ENCODE data around the gene KCNH2.

KCNH2 gene

DNA sequence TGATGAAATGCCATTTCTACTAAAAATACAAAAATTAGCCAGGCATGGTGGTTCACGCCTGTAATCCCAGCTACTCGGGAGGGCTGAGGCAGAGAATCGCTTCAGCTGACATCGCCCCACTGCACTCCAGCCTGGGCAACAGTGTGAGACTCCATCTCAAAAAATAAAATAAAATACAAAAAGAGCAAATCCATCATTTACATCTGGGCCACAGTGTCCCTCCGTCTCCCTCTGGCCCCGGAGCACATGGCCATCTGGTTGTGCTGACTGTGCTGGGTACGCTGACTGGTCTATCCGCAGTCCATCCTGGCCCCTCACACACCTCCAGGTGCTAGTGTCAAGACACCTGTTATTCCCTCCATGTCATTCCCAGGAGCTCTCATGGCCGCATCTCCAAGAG, 42.1 kb downstream of the KCNH2 start:
- H3K9me3 ChIP-seq (ENCODE audit: insufficient read depth, low read depth, low read length): no peaks in the 10 kb centered on the region
- 95% methylated on average over 9 of the region's 9 CpGs for WGBS
- H3K36me3 ChIP-seq (ENCODE audit: insufficient read depth, low read length): no peaks in the 10 kb centered on the region
- no peaks in the 10 kb centered on the region for H3K4me1 ChIP-seq (ENCODE audit: insufficient read depth, low read length)
- H3K4me3 ChIP-seq (ENCODE audit: low read length): no peak overlapping the region
- H3K27ac ChIP-seq (ENCODE audit: low read depth, low read length): no peak overlapping the region
- H3K27me3 ChIP-seq (ENCODE audit: insufficient read depth, low read length): no peaks in the 10 kb centered on the region
- H3K9ac ChIP-seq (ENCODE audit: low read depth, low read length): no peak overlapping the region

DNA sequence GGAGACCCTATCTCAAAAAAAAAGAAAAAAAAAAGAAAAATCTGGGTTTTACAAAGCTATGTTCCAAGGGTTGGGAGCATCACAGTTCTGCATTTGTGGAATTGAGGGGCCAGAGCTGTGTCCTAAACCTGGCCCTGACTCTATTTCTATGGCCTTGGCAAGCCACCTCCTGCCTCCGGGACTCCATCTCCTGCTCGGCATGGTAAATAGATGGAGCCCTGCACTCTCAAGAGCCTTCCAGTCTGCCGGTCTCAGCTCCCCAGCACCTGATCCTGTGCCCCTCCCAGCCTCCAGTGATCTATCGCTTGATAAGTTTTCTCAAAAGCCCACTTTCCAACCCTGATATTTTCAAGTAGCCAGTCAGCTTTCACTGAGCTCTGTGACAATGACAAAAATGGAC, 43.0 kb downstream of the KCNH2 start:
- Histone ChIP-seq H3K27me3 (ENCODE audit: insufficient read depth, low read length) (no peaks in the 10 kb centered on the region), H3K4me3 (ENCODE audit: low read length) (no peak overlapping the region), H3K36me3 (ENCODE audit: insufficient read depth, low read length) (no peaks in the 10 kb centered on the region), H3K4me1 (ENCODE audit: insufficient read depth, low read length) (no peaks in the 10 kb centered on the region), H3K9me3 (ENCODE audit: insufficient read depth, low read depth, low read length) (no peaks in the 10 kb centered on the region), H3K27ac (ENCODE audit: low read depth, low read length) (no peak overlapping the region), H3K9ac (ENCODE audit: low read depth, low read length) (no peak overlapping the region)
- WGBS: 88% methylated on average over 4 of the region's 4 CpGs

DNA sequence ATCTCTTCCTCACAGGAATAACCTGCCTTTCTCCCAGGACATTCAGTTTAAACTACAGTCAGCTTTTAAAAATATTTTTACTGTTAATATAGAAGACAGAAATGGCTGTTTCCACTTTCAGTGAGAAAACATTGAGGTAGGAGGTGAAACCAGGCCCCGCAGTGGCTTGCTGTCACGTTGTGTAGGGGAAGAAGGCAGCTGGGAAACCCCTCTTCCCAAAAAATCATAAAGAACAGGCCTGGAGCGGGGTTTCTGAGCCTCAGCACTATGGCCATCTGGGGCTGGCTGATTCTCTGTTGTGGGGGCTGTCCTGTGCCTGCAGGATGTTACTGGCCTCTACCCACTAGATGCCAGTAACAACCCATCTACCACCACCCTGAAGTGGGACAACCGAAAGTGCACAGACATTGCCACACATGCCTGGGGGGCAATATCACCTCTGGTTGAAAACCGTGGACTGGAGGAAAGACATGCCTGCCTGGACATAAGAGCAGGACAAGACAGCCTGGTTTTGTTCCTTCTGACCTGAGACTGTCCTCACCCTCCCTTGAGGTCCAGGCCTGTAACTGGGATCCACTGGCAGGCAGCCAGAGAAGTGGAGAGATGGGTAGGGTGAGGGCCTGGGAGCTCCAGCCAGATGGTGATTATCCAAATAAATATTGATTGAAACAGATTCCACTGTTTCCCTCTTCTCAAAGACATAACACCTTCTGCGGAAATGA, 43.9 kb downstream of the KCNH2 start:
- H3K4me3 ChIP-seq (ENCODE audit: low read length): no peak overlapping the region
- H3K9me3 ChIP-seq (ENCODE audit: insufficient read depth, low read depth, low read length): no peaks in the 10 kb centered on the region
- H3K27ac ChIP-seq (ENCODE audit: low read depth, low read length): no peak overlapping the region
- no peaks in the 10 kb centered on the region for H3K4me1 ChIP-seq (ENCODE audit: insufficient read depth, low read length)
- WGBS: 95% methylated on average over 6 of the region's 6 CpGs
- H3K27me3 ChIP-seq (ENCODE audit: insufficient read depth, low read length): 0 out of 2 replicates have a peak, but pooled peaks cover under 1% of the 10 kb centered on the region
- H3K36me3 ChIP-seq (ENCODE audit: insufficient read depth, low read length): no peaks in the 10 kb centered on the region
- H3K9ac ChIP-seq (ENCODE audit: low read depth, low read length): no peak overlapping the region

DNA sequence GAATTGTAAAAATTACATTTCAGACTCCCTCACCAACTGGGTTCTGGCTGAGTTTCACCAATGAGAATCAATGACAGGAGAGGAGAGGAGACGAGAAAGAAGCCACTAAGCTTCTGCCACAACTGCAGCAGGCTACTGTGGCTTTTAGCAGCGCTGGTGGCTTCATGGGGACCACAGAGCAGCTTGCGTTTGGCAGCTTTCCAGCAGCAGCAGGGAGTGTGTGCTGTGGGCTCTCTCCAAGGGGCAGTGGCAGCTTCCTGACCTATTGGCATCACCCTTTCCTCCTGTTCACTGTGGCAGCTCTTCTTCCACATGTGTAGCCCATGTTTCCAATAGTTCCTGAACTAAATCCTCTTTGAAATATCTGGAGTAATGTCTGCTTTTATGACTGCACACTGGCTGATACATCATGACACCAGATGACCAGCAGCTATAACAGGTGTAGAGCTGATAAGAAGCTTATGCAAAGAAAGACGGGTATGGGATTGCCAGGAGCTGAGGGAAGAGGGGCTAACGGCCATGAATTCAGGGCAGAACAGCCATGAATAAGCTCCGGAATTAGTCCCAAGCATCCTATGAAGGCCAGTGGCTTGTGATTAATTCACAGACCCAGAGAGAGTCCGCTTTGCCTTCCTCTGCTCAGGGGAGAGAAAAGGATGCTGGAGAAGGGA, 46.8 kb downstream of the KCNH2 start:
- WGBS: 84% methylated on average over 7 of the region's 7 CpGs
- Histone ChIP-seq H3K36me3 (ENCODE audit: insufficient read depth, low read length) (no peaks in the 10 kb centered on the region), H3K4me1 (ENCODE audit: insufficient read depth, low read length) (no peaks in the 10 kb centered on the region), H3K27ac (ENCODE audit: low read depth, low read length) (no peak overlapping the region), H3K9me3 (ENCODE audit: insufficient read depth, low read depth, low read length) (no peaks in the 10 kb centered on the region), H3K4me3 (ENCODE audit: low read length) (no peak overlapping the region), H3K9ac (ENCODE audit: low read depth, low read length) (no peak overlapping the region), H3K27me3 (ENCODE audit: insufficient read depth, low read length) (0 out of 2 replicates have a peak, but pooled peaks cover 2% of the 10 kb centered on the region)

DNA sequence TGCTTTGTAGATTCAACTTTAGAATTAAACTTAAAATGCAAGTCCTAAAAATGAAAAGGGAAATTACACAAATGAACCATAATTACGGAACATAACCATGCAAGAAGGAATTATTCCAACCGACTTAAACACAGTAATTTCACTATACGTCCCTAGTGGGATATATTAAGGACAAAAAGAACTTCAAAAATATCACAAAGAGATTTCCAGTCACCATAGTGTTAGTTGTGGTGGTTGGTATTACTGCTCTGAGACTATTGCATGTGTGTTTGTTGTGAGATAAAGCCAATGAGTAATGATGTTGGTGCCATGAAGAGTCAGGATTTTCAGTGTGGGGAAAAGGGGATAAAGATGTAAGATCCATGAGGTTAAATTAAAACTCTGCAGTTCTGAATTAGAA, 49.6 kb downstream of the KCNH2 start:
- Histone ChIP-seq H3K4me3 (ENCODE audit: low read length) (no peak overlapping the region), H3K9ac (ENCODE audit: low read depth, low read length) (no peak overlapping the region), H3K36me3 (ENCODE audit: insufficient read depth, low read length) (no peaks in the 10 kb centered on the region), H3K27ac (ENCODE audit: low read depth, low read length) (no peak overlapping the region), H3K27me3 (ENCODE audit: insufficient read depth, low read length) (0 out of 2 replicates have a peak, but pooled peaks cover 2% of the 10 kb centered on the region), H3K9me3 (ENCODE audit: insufficient read depth, low read depth, low read length) (no peaks in the 10 kb centered on the region), H3K4me1 (ENCODE audit: insufficient read depth, low read length) (no peaks in the 10 kb centered on the region)
- WGBS: 100% methylated on average over 2 of the region's 3 CpGs

DNA sequence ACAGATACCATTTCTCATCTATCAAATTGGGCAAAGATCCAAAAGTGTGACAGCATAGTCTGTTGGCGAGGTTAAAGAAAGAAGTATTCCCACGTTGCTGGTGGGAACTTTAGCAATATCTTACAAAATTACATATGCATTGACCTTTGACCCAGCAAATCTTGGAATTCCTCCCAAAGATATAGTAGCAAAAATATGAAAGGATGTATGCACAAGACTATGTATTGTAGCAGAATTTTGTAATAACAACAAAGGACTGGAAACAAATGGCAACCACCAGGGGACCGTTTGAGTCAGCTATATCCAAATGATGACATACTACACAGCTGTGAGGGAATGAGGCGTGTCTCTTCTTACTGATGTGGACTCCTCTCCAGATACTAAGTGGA, 50.2 kb downstream of the KCNH2 start:
- H3K4me1 ChIP-seq (ENCODE audit: insufficient read depth, low read length): no peaks in the 10 kb centered on the region
- H3K27me3 ChIP-seq (ENCODE audit: insufficient read depth, low read length): 0 out of 2 replicates have a peak, but pooled peaks cover 2% of the 10 kb centered on the region
- 74% methylated on average over 2 of the region's 4 CpGs for whole genome bisulfite sequencing
- H3K4me3 ChIP-seq (ENCODE audit: low read length): no peak overlapping the region
- no peaks in the 10 kb centered on the region for H3K36me3 ChIP-seq (ENCODE audit: insufficient read depth, low read length)
- no peak overlapping the region for H3K9ac ChIP-seq (ENCODE audit: low read depth, low read length)
- H3K9me3 ChIP-seq (ENCODE audit: insufficient read depth, low read depth, low read length): no peaks in the 10 kb centered on the region
- no peak overlapping the region for H3K27ac ChIP-seq (ENCODE audit: low read depth, low read length)

DNA sequence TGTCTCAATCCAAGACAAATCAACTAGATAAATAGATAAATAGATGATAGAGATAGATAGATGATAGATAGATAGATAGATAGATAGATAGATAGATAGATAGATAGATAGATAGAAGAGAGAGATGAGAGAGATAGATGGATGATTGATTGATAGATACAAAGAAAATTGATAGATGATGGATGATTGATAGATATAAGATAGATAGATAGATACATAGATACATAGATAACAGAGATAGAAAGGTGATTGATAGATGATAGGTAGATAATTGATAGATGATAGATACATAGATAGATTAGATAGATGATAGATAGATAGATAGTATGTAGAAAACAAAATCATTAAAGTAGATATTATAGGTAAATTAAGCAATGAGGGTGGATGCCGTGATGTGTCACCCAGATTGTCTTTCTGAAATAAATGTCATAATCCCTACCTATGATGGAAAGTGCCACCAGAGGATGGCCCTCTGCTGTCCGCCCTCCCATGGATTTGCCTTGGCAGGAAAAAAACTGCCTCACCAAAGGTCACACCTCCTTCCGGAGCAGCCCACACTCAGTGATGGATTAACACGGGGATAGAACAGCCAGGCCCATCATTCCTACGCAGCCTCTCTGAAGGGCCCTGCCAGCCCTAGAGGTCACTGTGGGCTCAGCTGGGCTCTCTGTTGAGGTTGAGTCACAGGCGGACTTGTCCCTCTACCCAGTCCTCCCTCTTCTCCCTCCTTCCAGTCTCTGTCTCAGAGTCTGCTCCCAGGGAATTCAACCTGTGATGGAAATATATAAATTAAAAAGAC, 50.8 kb downstream of the KCNH2 start:
- 65% methylated on average over 6 of the region's 6 CpGs for WGBS
- Histone ChIP-seq H3K9me3 (ENCODE audit: insufficient read depth, low read depth, low read length) (no peaks in the 10 kb centered on the region), H3K4me1 (ENCODE audit: insufficient read depth, low read length) (no peaks in the 10 kb centered on the region)

DNA sequence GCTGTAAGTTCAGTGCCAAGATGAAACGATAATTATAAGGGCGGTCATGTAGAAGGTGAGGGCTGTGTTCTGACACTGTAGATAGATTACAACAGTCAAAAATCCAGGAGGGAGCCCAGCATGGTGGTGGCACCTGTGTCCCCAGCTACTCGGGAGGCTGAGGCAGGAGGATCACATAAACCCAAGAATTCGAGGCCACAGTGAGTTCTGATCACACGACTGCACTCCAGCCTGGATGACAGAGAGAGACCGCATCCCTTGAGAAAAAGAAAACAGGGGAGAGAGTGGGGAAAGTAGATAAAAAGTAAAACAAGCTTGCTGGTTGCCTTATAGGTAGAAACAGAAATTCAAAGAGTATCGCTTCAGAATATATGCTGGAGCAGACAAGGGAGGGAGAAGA, 52.1 kb downstream of the KCNH2 start:
- WGBS: 90% methylated on average over 7 of the region's 7 CpGs
- Histone ChIP-seq H3K9me3 (ENCODE audit: insufficient read depth, low read depth, low read length) (no peaks in the 10 kb centered on the region), H3K9ac (ENCODE audit: low read depth, low read length) (no peak overlapping the region), H3K27ac (ENCODE audit: low read depth, low read length) (no peak overlapping the region), H3K27me3 (ENCODE audit: insufficient read depth, low read length) (0 out of 2 replicates have a peak, but pooled peaks cover 2% of the 10 kb centered on the region), H3K36me3 (ENCODE audit: insufficient read depth, low read length) (no peaks in the 10 kb centered on the region), H3K4me1 (ENCODE audit: insufficient read depth, low read length) (no peaks in the 10 kb centered on the region), H3K4me3 (ENCODE audit: low read length) (no peak overlapping the region)

More for the DNA sequence above, 50.8 kb downstream of the KCNH2 start:
- H3K4me3 ChIP-seq (ENCODE audit: low read length): no peak overlapping the region
- no peak overlapping the region for H3K9ac ChIP-seq (ENCODE audit: low read depth, low read length)
- H3K27ac ChIP-seq (ENCODE audit: low read depth, low read length): no peak overlapping the region
- H3K27me3 ChIP-seq (ENCODE audit: insufficient read depth, low read length): 0 out of 2 replicates have a peak, but pooled peaks cover 2% of the 10 kb centered on the region
- H3K36me3 ChIP-seq (ENCODE audit: insufficient read depth, low read length): no peaks in the 10 kb centered on the region

DNA sequence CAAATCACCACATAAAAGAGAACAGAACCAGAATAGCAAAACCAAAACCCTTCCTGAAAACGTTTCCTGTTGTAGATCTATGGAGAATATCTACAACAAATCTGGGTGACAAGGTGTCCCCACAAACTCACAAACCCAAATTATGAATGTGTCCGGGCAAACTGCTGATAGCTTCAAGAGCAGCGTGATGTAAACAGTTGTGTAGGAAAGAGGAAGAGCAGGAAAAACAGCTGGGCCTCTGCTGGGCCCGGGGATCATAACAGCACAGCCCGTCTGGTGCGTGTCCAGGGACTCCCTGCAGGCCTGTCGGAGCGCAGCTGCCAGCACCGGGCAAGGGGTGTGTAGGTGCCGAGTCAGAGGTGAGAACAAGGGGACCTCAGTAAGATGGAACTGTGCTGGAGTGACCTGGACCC, 53.7 kb downstream of the KCNH2 start:
- Histone ChIP-seq H3K27ac (ENCODE audit: low read depth, low read length) (no peak overlapping the region), H3K4me3 (ENCODE audit: low read length) (no peak overlapping the region), H3K9me3 (ENCODE audit: insufficient read depth, low read depth, low read length) (no peaks in the 10 kb centered on the region), H3K36me3 (ENCODE audit: insufficient read depth, low read length) (no peaks in the 10 kb centered on the region), H3K9ac (ENCODE audit: low read depth, low read length) (no peak overlapping the region), H3K27me3 (ENCODE audit: insufficient read depth, low read length) (0 out of 2 replicates have a peak, but pooled peaks cover 2% of the 10 kb centered on the region), H3K4me1 (ENCODE audit: insufficient read depth, low read length) (no peaks in the 10 kb centered on the region)
- 90% methylated on average over 10 of the region's 10 CpGs for WGBS

DNA sequence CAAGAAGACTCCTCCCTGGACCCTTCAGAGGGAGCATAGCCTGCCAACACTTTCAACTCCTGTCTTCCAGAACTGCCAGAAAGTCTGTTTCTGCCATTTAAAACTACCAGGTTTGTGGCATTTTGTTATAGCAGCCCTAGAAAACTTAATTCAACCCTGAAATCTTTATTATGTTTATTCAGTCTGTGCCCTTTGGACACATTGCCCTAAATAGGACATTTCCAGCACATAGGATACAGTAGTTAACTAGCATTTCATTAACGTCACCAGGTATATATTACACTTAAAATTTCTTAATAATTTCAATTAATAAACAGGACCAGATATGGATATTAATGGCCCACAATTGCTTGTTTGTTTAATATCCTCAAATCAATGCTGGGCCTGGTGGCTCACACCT, 54.3 kb downstream of the KCNH2 start:
- no peak overlapping the region for H3K4me3 ChIP-seq (ENCODE audit: low read length)
- H3K27me3 ChIP-seq (ENCODE audit: insufficient read depth, low read length): no peaks in the 10 kb centered on the region
- no peaks in the 10 kb centered on the region for H3K4me1 ChIP-seq (ENCODE audit: insufficient read depth, low read length)
- H3K27ac ChIP-seq (ENCODE audit: low read depth, low read length): no peak overlapping the region
- no peaks in the 10 kb centered on the region for H3K36me3 ChIP-seq (ENCODE audit: insufficient read depth, low read length)
- WGBS: no CpG with 5 or more reads among the region's 1 CpG
- no peaks in the 10 kb centered on the region for H3K9me3 ChIP-seq (ENCODE audit: insufficient read depth, low read depth, low read length)
- no peak overlapping the region for H3K9ac ChIP-seq (ENCODE audit: low read depth, low read length)

DNA sequence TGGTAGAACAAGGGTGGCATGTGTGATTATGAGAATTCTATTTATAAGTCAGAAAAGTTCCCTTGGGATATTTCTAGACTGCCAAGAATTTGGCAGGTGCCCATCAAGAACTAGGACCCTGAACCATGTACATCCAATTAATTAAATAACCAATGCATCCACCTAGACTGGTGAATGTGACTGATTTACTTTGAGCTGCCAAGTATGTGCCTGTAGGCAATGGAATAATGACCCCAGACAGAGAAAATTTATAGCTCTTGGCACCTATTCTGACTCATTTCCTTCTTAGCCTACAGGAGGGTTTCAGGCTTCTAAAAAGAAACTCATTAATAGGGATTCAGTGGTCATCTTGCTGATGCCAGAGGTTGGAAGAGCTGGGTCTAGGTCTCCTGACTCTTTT, 54.9 kb downstream of the KCNH2 start:
- no peaks in the 10 kb centered on the region for H3K9me3 ChIP-seq (ENCODE audit: insufficient read depth, low read depth, low read length)
- no peak overlapping the region for H3K27ac ChIP-seq (ENCODE audit: low read depth, low read length)
- no peak overlapping the region for H3K4me3 ChIP-seq (ENCODE audit: low read length)
- H3K36me3 ChIP-seq (ENCODE audit: insufficient read depth, low read length): no peaks in the 10 kb centered on the region
- no peaks in the 10 kb centered on the region for H3K4me1 ChIP-seq (ENCODE audit: insufficient read depth, low read length)
- H3K27me3 ChIP-seq (ENCODE audit: insufficient read depth, low read length): no peaks in the 10 kb centered on the region
- no peak overlapping the region for H3K9ac ChIP-seq (ENCODE audit: low read depth, low read length)

All from HUES64 (cell line).